Smooth muscle cell (in vitro differentiated cells): ENCODE results near the gene CEP170. TPM values are rescaled to one million over a fixed set of nuclear protein-coding genes. Genes with fewer than 3 reads are reported as not detected.

Experiments
- DNase-seq: peaks from one replicate; lab custom pipeline; 2025; ENCODE audit not compliant: unreplicated experiment; lab: John Stamatoyannopoulos, UW
- H2AFZ ChIP-seq: fragments of 200-600 bp; sonication (generic); 2 replicates; pipeline ENCODE4 v1.6.0; 2016; ENCODE audit warnings: antibody characterized with exemption, low read depth, mild to moderate bottlenecking
- H3F3A ChIP-seq: fragments of 200-600 bp; sonication (generic); 2 replicates; pipeline ENCODE4 v1.6.0; 2017; ENCODE audit warnings: antibody characterized with exemption, low read depth
- H3K27ac ChIP-seq: fragments of 200-600 bp; sonication (generic); 2 replicates; pipeline ENCODE4 v1.5.1; 2016; ENCODE audit warnings: low read depth, mild to moderate bottlenecking
- H3K27me3 ChIP-seq: fragments of 200-600 bp; sonication (generic); 2 replicates; pipeline ENCODE4 v1.6.1; 2016; ENCODE audit warnings: low read depth, mild to moderate bottlenecking
- H3K36me3 ChIP-seq: fragments of 200-600 bp; sonication (generic); 2 replicates; pipeline ENCODE4 v1.5.1; 2016; ENCODE audit warnings: low read depth
- H3K4me1 ChIP-seq: fragments of 200-600 bp; sonication (generic); 2 replicates; pipeline ENCODE4 v1.5.1; 2016; ENCODE audit warnings: low read depth
- H3K4me2 ChIP-seq: fragments of 200-600 bp; sonication (generic); 2 replicates; pipeline ENCODE4 v1.6.0; 2016; ENCODE audit warnings: mild to moderate bottlenecking
- H3K4me3 ChIP-seq: fragments of 200-600 bp; sonication (generic); 2 replicates; pipeline ENCODE4 v1.5.1; 2016; ENCODE audit warnings: mild to moderate bottlenecking
- H3K79me2 ChIP-seq: fragments of 200-600 bp; sonication (generic); 2 replicates; pipeline ENCODE4 v1.6.0; 2016; ENCODE audit warnings: low read depth, mild to moderate bottlenecking
- H3K9ac ChIP-seq: fragments of 200-600 bp; sonication (generic); 2 replicates; pipeline ENCODE4 v1.6.0; 2016; ENCODE audit warnings: low read depth
- H3K9me3 ChIP-seq: fragments of 200-600 bp; sonication (generic); replicated peaks from 2 replicates; pipeline ENCODE4 v1.5.1; 2016; ENCODE audit warnings: low read depth
- H4K20me1 ChIP-seq: fragments of 200-600 bp; sonication (generic); 2 replicates; pipeline ENCODE4 v1.6.0; 2016; ENCODE audit warnings: low read depth
- WGBS: methylation state at CpG from one replicate; pipeline ENCODE4 v1.1.7; 2016; ENCODE audit warnings: low lambda C conversion rate; 5-methylcytosine and 5-hydroxymethylcytosine counted together
- polyA plus RNA-seq: library from polyadenylated mRNA; unstranded; fragments of >200 nt; fragmentation: Nextera tagmentation; extraction: Ambion mirVana; gene quantifications from 2 replicates; pipeline ENCODE4 v1.2.1, GENCODE V29; 2016
- total RNA-seq: library from RNA; depleted of rRNA; stranded (reverse); fragments of >200 nt; gene quantifications from 2 replicates; pipeline ENCODE4 v1.2.3, GENCODE V29; 2014
- TF ChIP-seq, protein P1 (sequence below): fragments of 200-600 bp; sonication (generic); IDR thresholded peaks from 2 replicates; pipeline ENCODE4 v1.5.1; 2017; ENCODE audit warnings: borderline replicate concordance, mild to moderate bottlenecking, antibody characterized with exemption; ENCODE audit not compliant: insufficient read depth, poor library complexity, severe bottlenecking

The CEP170 gene
- total and polyA plus RNA-seq, 2 experiments from 2014 or later, result 76.0 to 145 TPM

GRCh38 chr1:243273506-243273905 lies 18.4 kb upstream of the CEP170 start:
- Histone ChIP-seq H3K79me2 (peaks cover 32% of the 10 kb centered on the region), H3K27me3 (no peaks in the 10 kb centered on the region), H4K20me1 (no peaks in the 10 kb centered on the region), H3K4me2 (peak overlapping the region; percentile 62), H2AFZ (no peak overlapping the region), H3K27ac (peak overlapping the region; percentile 83), H3K4me3 (no peak overlapping the region), H3K9me3 (no peaks in the 10 kb centered on the region), H3K36me3 (peaks cover 13% of the 10 kb centered on the region), H3F3A (peaks cover 35% of the 10 kb centered on the region), H3K4me1 (peaks cover 35% of the 10 kb centered on the region), H3K9ac (no peak overlapping the region)
- WGBS, result 80% methylated on average over 3 of the region's 3 CpGs
- no peak for DNase-seq
- TF ChIP-seq, protein P1, sequence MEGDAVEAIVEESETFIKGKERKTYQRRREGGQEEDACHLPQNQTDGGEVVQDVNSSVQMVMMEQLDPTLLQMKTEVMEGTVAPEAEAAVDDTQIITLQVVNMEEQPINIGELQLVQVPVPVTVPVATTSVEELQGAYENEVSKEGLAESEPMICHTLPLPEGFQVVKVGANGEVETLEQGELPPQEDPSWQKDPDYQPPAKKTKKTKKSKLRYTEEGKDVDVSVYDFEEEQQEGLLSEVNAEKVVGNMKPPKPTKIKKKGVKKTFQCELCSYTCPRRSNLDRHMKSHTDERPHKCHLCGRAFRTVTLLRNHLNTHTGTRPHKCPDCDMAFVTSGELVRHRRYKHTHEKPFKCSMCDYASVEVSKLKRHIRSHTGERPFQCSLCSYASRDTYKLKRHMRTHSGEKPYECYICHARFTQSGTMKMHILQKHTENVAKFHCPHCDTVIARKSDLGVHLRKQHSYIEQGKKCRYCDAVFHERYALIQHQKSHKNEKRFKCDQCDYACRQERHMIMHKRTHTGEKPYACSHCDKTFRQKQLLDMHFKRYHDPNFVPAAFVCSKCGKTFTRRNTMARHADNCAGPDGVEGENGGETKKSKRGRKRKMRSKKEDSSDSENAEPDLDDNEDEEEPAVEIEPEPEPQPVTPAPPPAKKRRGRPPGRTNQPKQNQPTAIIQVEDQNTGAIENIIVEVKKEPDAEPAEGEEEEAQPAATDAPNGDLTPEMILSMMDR, result no peak

GRCh38 chr1:243272401-243272800 lies 17.3 kb upstream of the CEP170 start:
- H3K4me2 ChIP-seq, result peak overlapping the region; percentile 62
- H3K4me1 ChIP-seq, result peaks cover 41% of the 10 kb centered on the region
- TF ChIP-seq, protein P1, result no peak
- H3K79me2 ChIP-seq, result peaks cover 23% of the 10 kb centered on the region
- H3F3A ChIP-seq, result peaks cover 36% of the 10 kb centered on the region
- H3K36me3 ChIP-seq, result peaks cover 5% of the 10 kb centered on the region
- H3K4me3 ChIP-seq, result no peak overlapping the region
- H2AFZ ChIP-seq, result peak overlapping the region; percentile 22
- H4K20me1 ChIP-seq, result no peaks in the 10 kb centered on the region
- H3K9me3 ChIP-seq, result no peaks in the 10 kb centered on the region
- DNase-seq, result no peak
- no peak overlapping the region for H3K9ac ChIP-seq
- peak overlapping the region; percentile 83 for H3K27ac ChIP-seq
- no peaks in the 10 kb centered on the region for H3K27me3 ChIP-seq

DNA sequence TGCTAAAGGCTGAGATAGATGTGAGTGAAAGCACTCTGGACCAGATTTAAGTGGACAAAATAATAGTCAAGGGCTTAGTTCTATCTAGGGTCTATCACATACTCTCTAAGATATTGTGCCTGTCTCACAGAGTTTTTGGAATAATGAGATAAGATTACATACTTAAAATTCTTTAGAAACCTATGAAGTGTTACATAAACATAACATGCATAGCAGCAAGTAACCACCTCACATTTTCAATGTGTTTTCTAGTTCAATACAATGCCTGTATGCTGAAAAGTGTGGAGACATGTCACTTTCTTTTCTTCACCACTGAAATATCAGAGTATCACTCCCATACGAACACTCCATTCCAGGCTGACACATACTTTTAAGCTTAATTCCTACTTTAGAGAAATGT lies 16.9 kb upstream of the CEP170 start:
- DNase-seq, result no peak
- Histone ChIP-seq H3K9me3 (no peaks in the 10 kb centered on the region), H3K27ac (peak overlapping the region; percentile 83), H3K4me3 (no peak overlapping the region), H3K36me3 (peaks cover 1% of the 10 kb centered on the region), H3K4me1 (peaks cover 41% of the 10 kb centered on the region), H4K20me1 (no peaks in the 10 kb centered on the region), H3K4me2 (peak overlapping the region; percentile 62), H3K79me2 (peaks cover 21% of the 10 kb centered on the region), H3K27me3 (no peaks in the 10 kb centered on the region), H2AFZ (no peak overlapping the region), H3F3A (peaks cover 36% of the 10 kb centered on the region), H3K9ac (peak overlapping the region; percentile 35)
- WGBS, result 16% methylated on average over 1 of the region's 1 CpG
- TF ChIP-seq, protein P1, result no peak

GRCh38 chr1:243270097-243270864 lies 15.2 kb upstream of the CEP170 start:
- no peak for DNase-seq
- TF ChIP-seq, protein P1, result no peak
- Histone ChIP-seq H3K4me1 (peaks cover 48% of the 10 kb centered on the region), H3K4me3 (no peak overlapping the region), H3F3A (peaks cover 43% of the 10 kb centered on the region), H4K20me1 (no peaks in the 10 kb centered on the region), H3K79me2 (peaks cover 27% of the 10 kb centered on the region), H3K9ac (peak overlapping the region; percentile 6), H3K27ac (peak overlapping the region; percentile 95), H2AFZ (peak overlapping the region; percentile 30), H3K36me3 (no peaks in the 10 kb centered on the region), H3K27me3 (no peaks in the 10 kb centered on the region), H3K4me2 (peak overlapping the region; percentile 82), H3K9me3 (no peaks in the 10 kb centered on the region)
- 71% methylated on average over 6 of the region's 6 CpGs for WGBS
